ENCODE results near the gene LRRC36.

- TF ChIP-seq, protein P1, sequence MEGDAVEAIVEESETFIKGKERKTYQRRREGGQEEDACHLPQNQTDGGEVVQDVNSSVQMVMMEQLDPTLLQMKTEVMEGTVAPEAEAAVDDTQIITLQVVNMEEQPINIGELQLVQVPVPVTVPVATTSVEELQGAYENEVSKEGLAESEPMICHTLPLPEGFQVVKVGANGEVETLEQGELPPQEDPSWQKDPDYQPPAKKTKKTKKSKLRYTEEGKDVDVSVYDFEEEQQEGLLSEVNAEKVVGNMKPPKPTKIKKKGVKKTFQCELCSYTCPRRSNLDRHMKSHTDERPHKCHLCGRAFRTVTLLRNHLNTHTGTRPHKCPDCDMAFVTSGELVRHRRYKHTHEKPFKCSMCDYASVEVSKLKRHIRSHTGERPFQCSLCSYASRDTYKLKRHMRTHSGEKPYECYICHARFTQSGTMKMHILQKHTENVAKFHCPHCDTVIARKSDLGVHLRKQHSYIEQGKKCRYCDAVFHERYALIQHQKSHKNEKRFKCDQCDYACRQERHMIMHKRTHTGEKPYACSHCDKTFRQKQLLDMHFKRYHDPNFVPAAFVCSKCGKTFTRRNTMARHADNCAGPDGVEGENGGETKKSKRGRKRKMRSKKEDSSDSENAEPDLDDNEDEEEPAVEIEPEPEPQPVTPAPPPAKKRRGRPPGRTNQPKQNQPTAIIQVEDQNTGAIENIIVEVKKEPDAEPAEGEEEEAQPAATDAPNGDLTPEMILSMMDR (IDR thresholded peaks at IDR 0.05; ENCODE audit: low read length) = no peak
- TF ChIP-seq EZH2 (optimal IDR thresholded peaks at IDR 0.05; ENCODE audit: low read depth, low read length) = no peak
Observed at GRCh38 chr16:67425061-67425460, 98.4 kb downstream of the LRRC36 start.
